GM12878 (cell line): ENCODE data around the gene SEMA4C. TPM values are rescaled to one million over a fixed set of nuclear protein-coding genes. Genes with fewer than 3 reads are reported as not detected.

Source experiments
- ATAC-seq: fragments of 200-7000 bp; cut with Tn5 transposase; 3 replicates; pipeline ENCODE4 v1.9.1; 2020; ENCODE audit warnings: mild to moderate bottlenecking, moderate library complexity
- BruUV-seq: library from RNA; stranded (reverse); fragments of 400-500 nt; replicated peaks from 2 replicates; lab custom pipeline; 2021; lab: Mats Ljungman, UMichigan
- CTCF ChIA-PET: fragments of 300-600 bp; sonication (Branson Sonifier 250); formaldehyde crosslinking; extraction: SDS; loops from one replicate; lab custom pipeline; 2021; ENCODE audit warnings: inconsistent platforms; lab: Yijun Ruan, JAX
- POLR2A ChIA-PET: fragments of 350-600 bp; formaldehyde crosslinking; extraction: SDS; loops from one replicate; lab custom pipeline; 2021; ENCODE audit warnings: inconsistent platforms; lab: Charles Lee
- RAD21 ChIA-PET: fragments of 300-600 bp; sonication (Branson Sonifier 250); formaldehyde crosslinking; loops from one replicate; lab custom pipeline; 2023; ENCODE audit warnings: antibody characterized with exemption; ENCODE audit not compliant: unreplicated experiment; lab: Charles Lee
- SMC1A ChIA-PET: fragments of 300-600 bp; sonication (Branson Sonifier 250); formaldehyde crosslinking; loops from one replicate; lab custom pipeline; 2023; ENCODE audit not compliant: unreplicated experiment, uncharacterized antibody; lab: Charles Lee
- DNase-seq: peaks from one replicate; pipeline ENCODE4 v3.0.0-alpha.2; 2011; ENCODE audit warnings: low read depth, low spot score
- FAIRE-seq: peaks from 3 replicates; lab custom pipeline; 2011; peaks lifted over from hg19 to GRCh38; lab: Jason Lieb, UNC
- H2AFZ ChIP-seq: 2 replicates; pipeline ENCODE4 v1.6.0; 2011; ENCODE audit warnings: low read depth, low read length, control low read depth; ENCODE audit not compliant: control insufficient read depth
- H3K27ac ChIP-seq: 2 replicates; pipeline ENCODE4 v1.5.1; 2011; ENCODE audit warnings: control low read depth; ENCODE audit not compliant: control insufficient read depth, insufficient read depth
- H3K27me3 ChIP-seq, 2 experiments: replicated peaks in 1 of 2; 2 replicates each; pipeline versions ENCODE4 v1.6.0 to v1.6.1; 2011; ENCODE audit warnings: low read length in 1 of 2; ENCODE audit not compliant: control insufficient read depth in 2 of 2, insufficient read depth in 2 of 2
- H3K36me3 ChIP-seq, 2 experiments: 2 replicates each; pipeline ENCODE4 v1.5.1; 2011; ENCODE audit warnings: low read length in 1 of 2; ENCODE audit not compliant: control insufficient read depth in 2 of 2, insufficient read depth in 2 of 2
- H3K4me1 ChIP-seq: 2 replicates; pipeline ENCODE4 v1.6.1; 2011; ENCODE audit warnings: mild to moderate bottlenecking, low read length, moderate library complexity, mixed read lengths; ENCODE audit not compliant: control insufficient read depth, insufficient read depth
- H3K4me2 ChIP-seq: 2 replicates; pipeline ENCODE4 v1.6.0; 2011; ENCODE audit warnings: control low read depth; ENCODE audit not compliant: control insufficient read depth, insufficient read depth
- H3K4me3 ChIP-seq: fragments of 200-600 bp; sonication (generic); 2 replicates; pipeline ENCODE4 v1.5.1; 2016
- H3K79me2 ChIP-seq: 2 replicates; pipeline ENCODE4 v1.6.0; 2011; ENCODE audit warnings: low read length; ENCODE audit not compliant: control insufficient read depth, insufficient read depth
- H3K9ac ChIP-seq: 2 replicates; pipeline ENCODE4 v1.8.0; 2011; ENCODE audit warnings: low read length, control low read depth, mixed read lengths; ENCODE audit not compliant: control insufficient read depth, insufficient read depth
- H3K9me3 ChIP-seq: replicated peaks from 3 replicates; pipeline ENCODE4 v1.5.1; 2011; ENCODE audit warnings: mild to moderate bottlenecking, low read length; ENCODE audit not compliant: control insufficient read depth, insufficient read depth
- H4K20me1 ChIP-seq: 2 replicates; pipeline ENCODE4 v1.6.0; 2011; ENCODE audit not compliant: control insufficient read depth, insufficient read depth
- BRCA1 ChIP-seq: IDR thresholded peaks from 2 replicates; pipeline ENCODE4 v1.6.1; 2011; ENCODE audit warnings: low read depth, low read length, improper control_type of control experiment
- CUX1 ChIP-seq: IDR thresholded peaks from 2 replicates; pipeline ENCODE4 v1.6.1; 2012; ENCODE audit warnings: improper control_type of control experiment, low read depth, low read length; ENCODE audit not compliant: insufficient replicate concordance
- IRF4 ChIP-seq: IDR thresholded peaks from 2 replicates; pipeline ENCODE4 v1.6.1; 2011; ENCODE audit warnings: low read depth, low read length
- MEF2A ChIP-seq: IDR thresholded peaks from 2 replicates; pipeline ENCODE4 v1.6.1; 2011; ENCODE audit warnings: low read depth, mild to moderate bottlenecking, low read length, moderate library complexity; ENCODE audit not compliant: insufficient read depth
- SKIL ChIP-seq: fragments of 450-650 bp; IDR thresholded peaks from 2 replicates; pipeline ENCODE4 v1.6.1; 2017; ENCODE audit warnings: mild to moderate bottlenecking, low read depth, inconsistent platforms; ENCODE audit not compliant: poor library complexity, severe bottlenecking
- SMAD5 ChIP-seq: IDR thresholded peaks from 2 replicates; pipeline ENCODE4 v1.6.1; 2016; ENCODE audit warnings: antibody characterized with exemption, low read depth
- SP1 ChIP-seq: IDR thresholded peaks from one replicate; pipeline ENCODE4 v1.6.1; 2011; ENCODE audit warnings: low read depth, low read length
- SPI1 ChIP-seq: IDR thresholded peaks from 2 replicates; pipeline ENCODE4 v1.6.1; 2011; ENCODE audit warnings: low read depth, mild to moderate bottlenecking, low read length, moderate library complexity, borderline replicate concordance; ENCODE audit not compliant: insufficient read depth
- TCF12 ChIP-seq: IDR thresholded peaks from 2 replicates; pipeline ENCODE4 v1.6.1; 2011; ENCODE audit warnings: low read depth, mild to moderate bottlenecking, low read length
- ZBTB4 ChIP-seq: fragments of 450-650 bp; formaldehyde crosslinking; IDR thresholded peaks from 2 replicates; pipeline ENCODE4 v1.4.0; 2022; ENCODE audit warnings: mild to moderate bottlenecking, moderate library complexity
- WGBS: methylation state at CpG from one replicate; pipeline ENCODE4 v1.1.6; 2016; ENCODE audit warnings: low lambda C conversion rate; ENCODE audit not compliant: insufficient replicate concordance, insufficient coverage; ENCODE audit errors: missing lambda C conversion rate; 5-methylcytosine and 5-hydroxymethylcytosine counted together
- in situ Hi-C: fragments of 300-500 bp; cut with MboI; formaldehyde crosslinking; loops from 9 replicates; pipeline ENCODE4 v1.14.3; 2018; ENCODE audit warnings: mixed read lengths
- intact Hi-C: fragments of 100-400 bp; cut with micrococcal nuclease; formaldehyde crosslinking; loops from one replicate; pipeline ENCODE4 v1.14.2; 2022; ENCODE audit not compliant: unreplicated experiment
- polyA plus RNA-seq, 11 experiments: library from polyadenylated mRNA; depleted of rRNA in 4 of 11; unstranded in 6 of 11; stranded (reverse) in 5 of 11; fragments of >200 nt; fragmentation: Nextera tagmentation in 4 of 11; fragmentation: Illumina TruSeq in 1 of 11; extraction: Ambion mirVana in 4 of 11; extraction: Trizol in 1 of 11; gene quantifications; 1 replicate in 1 of 11; 2 replicates in 10 of 11; pipeline versions ENCODE4 v1.2.1 to v1.2.3, GENCODE V29; 2011 to 2016; ENCODE audit warnings: inconsistent platforms in 2 of 11, missing spikeins in 2 of 11, low read depth in 1 of 11
- total RNA-seq, 4 experiments: library from RNA; depleted of rRNA in 3 of 4; stranded (reverse); fragments of >200 nt in 3 of 4; fragmentation: Illumina TruSeq in 1 of 4; extraction: Trizol in 1 of 4; gene quantifications; 2 replicates each; pipeline versions ENCODE4 v1.2.1 to v1.2.3, GENCODE V29; 2013 to 2021

The SEMA4C gene
- total and polyA plus RNA-seq, 10 of the 15 experiments (the other 5 are each of a cell fraction or from before 2014, with no cell fraction given) = 0.06 to 21.6 (median 6.8) TPM

GRCh38 chr2:96877631-96878092 lies 7.8 kb upstream of the SEMA4C start (continued):
- TF ChIP-seq ZBTB4 (CRISPR knock-in tag) = no peak
- TF ChIP-seq SKIL = no peak
- no peak for TF ChIP-seq MEF2A
- no peak for TF ChIP-seq TCF12
- no peak for TF ChIP-seq BRCA1
- TF ChIP-seq SPI1 = no peak

- intact Hi-C loops = no loop called here
- TF ChIP-seq SP1 = no peak
- TF ChIP-seq CUX1 = no peak
- TF ChIP-seq IRF4 = no peak
- TF ChIP-seq SMAD5 = no peak
Observed at GRCh38 chr2:96877042-96877451, 7.2 kb upstream of the SEMA4C start.

More at GRCh38 chr2:96877042-96877451, 7.2 kb upstream of the SEMA4C start:
- H3K79me2 ChIP-seq = no peaks in the 10 kb centered on the region
- no peak overlapping the region for H3K27ac ChIP-seq
- ChIA-PET POLR2A (interaction anchor here (0.7 to 0.8 kb wide), 2 partner anchors 10 to 30 kb away, joined by 3 to 5 read pairs; no protein-coding TSS in a partner anchor), CTCF (interaction anchor here (5.0 kb wide), 1 partner anchor 20 kb away, joined by 31 read pairs; the partner anchor contains the start of gene ANKRD39), RAD21 (interaction anchor here (0.5 to 1.3 kb wide), 3 partner anchors 9 to 466 kb away, joined by 3 to 5 read pairs (median 4); partner anchors contain the start of gene ANKRD39), SMC1A (interaction anchor here (1.3 kb wide), 1 partner anchor 10 kb away, joined by 4 read pairs; no protein-coding TSS in a partner anchor)
- BruUV-seq = no TSS peak
- no peak overlapping the region for H3K4me2 ChIP-seq
- H3K4me1 ChIP-seq = peaks cover 31% of the 10 kb centered on the region
- FAIRE-seq = no peak
- no peaks in the 10 kb centered on the region for H3K9me3 ChIP-seq
- no peak for DNase-seq
- in situ Hi-C loops = no loop called here
- H2AFZ ChIP-seq = no peak overlapping the region
- no peak for ATAC-seq
- no peaks in the 10 kb centered on the region for H3K36me3 ChIP-seq
- H3K9ac ChIP-seq = no peak overlapping the region
- H3K4me3 ChIP-seq = no peak overlapping the region
- 47% methylated on average over 5 of the region's 6 CpGs for WGBS
- H4K20me1 ChIP-seq = no peaks in the 10 kb centered on the region
- no peaks in the 10 kb centered on the region for H3K27me3 ChIP-seq
